ENCODE data around the gene PCSK4.
"Not testable (repeated sequence)": the region's sequence is repeated elsewhere in the genome, so short reads cannot be mapped to it uniquely, and the experiment has no call there.

The PCSK4 gene

DNA sequence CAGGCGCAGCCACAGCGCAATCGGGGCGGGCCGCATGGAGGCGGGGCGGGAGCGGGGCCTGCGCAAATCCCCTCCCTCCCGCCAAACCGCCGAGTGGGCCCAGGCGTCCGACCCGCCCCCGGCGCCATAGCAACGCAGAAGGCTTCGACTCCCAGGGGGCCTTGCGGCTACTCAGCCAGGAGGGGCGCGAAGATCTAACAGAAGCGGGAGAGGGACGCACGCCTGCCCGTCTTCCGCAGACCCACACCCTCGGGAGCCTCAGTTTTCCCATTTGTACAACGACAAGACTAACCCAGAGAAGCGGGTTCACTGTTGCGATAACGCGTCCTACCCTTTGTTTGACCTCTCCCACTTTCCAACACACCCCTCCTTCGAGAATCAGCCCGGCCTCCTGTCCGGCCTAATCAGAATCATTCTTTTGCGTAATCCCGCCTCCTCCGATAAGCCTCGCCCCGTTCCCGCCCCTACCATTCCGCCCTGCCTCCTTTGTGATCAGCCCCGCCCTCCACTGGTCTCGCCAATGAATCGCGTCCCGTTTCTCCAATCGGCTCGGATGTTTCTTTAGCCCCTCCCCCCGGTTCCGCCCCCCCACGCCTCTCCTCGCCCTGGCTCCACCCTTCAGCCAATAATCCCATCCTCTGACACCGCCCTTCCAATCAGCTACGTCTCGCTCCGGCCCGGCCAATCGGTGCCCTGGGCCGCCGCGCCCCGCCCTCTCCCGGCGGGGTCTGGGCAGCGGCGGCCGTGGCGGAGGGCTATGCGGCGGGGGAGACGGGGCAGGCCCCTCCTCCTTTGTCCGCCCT lies at the start of gene PCSK4:
Gene PCSK4 (minus strand): TSS at position 40 of the 803 bp plus-strand sequence. CDS start 4 bp downstream, at position 36.
- in situ Hi-C loops (cut with MboI; ENCODE audit: low pct_unique_long_range_greater_than_20kb, low sequenced_read_pairs, unreplicated experiment), result no loop called here
- TF ChIP-seq, protein P1, sequence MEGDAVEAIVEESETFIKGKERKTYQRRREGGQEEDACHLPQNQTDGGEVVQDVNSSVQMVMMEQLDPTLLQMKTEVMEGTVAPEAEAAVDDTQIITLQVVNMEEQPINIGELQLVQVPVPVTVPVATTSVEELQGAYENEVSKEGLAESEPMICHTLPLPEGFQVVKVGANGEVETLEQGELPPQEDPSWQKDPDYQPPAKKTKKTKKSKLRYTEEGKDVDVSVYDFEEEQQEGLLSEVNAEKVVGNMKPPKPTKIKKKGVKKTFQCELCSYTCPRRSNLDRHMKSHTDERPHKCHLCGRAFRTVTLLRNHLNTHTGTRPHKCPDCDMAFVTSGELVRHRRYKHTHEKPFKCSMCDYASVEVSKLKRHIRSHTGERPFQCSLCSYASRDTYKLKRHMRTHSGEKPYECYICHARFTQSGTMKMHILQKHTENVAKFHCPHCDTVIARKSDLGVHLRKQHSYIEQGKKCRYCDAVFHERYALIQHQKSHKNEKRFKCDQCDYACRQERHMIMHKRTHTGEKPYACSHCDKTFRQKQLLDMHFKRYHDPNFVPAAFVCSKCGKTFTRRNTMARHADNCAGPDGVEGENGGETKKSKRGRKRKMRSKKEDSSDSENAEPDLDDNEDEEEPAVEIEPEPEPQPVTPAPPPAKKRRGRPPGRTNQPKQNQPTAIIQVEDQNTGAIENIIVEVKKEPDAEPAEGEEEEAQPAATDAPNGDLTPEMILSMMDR (IDR thresholded peaks at IDR 0.05; ENCODE audit: extremely low read depth, insufficient read depth, missing control alignments), result no peak
- DNase-seq (ENCODE audit: low spot score), result peak; percentile 99

DNA sequence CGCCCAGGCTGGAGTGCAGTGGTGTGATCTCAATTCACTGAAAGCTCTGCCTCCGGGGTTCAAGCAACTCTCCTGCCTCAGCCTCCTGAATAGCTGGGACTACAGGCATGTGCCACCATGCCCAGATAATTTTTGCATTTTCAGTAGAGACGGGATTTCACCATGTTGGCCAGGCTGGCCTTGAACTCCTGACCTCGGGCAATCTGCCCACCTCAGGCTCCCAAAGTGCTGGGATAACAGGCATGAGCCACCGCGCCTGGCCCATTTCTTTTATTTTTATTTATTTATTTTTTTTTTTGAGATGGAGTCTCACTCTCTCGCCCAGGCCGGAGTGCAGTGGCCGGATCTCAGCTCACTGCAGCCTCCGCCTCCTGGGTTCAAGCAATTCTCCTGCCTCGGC lies 49.6 kb upstream of the PCSK4 start:
- DNase-seq (ENCODE audit: low spot score), result not testable (repeated sequence)
- in situ Hi-C loops (cut with MboI; ENCODE audit: low pct_unique_long_range_greater_than_20kb, low sequenced_read_pairs, unreplicated experiment), result loop anchor here (10.0 kb wide), 1 partner anchor 235 kb away; no protein-coding TSS in a partner anchor

DNA sequence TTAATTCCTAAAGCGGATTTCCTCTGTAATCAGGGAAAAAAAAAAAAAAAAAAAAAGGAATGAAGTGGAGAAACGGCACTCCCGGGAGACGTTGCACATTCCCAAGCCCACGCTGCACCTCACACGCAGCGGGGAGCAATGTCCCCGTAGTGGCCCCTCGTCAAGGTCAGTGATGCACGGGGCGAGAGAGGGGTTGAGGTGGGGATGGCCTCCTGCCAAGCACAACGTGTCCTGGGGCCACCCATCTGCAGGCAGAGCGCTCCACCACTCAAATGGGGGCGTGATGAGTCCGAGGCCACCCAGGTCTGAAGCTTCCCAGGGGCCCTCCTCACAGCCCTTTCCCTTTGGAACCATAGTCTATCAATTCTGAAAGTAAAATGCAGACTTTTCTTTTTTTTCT lies 48.8 kb upstream of the PCSK4 start:
- in situ Hi-C loops (cut with MboI; ENCODE audit: low pct_unique_long_range_greater_than_20kb, low sequenced_read_pairs, unreplicated experiment), result no loop called here
- TF ChIP-seq, protein P1 (IDR thresholded peaks at IDR 0.05; ENCODE audit: extremely low read depth, insufficient read depth, missing control alignments), result no peak
- no peak for DNase-seq (ENCODE audit: low spot score)

DNA sequence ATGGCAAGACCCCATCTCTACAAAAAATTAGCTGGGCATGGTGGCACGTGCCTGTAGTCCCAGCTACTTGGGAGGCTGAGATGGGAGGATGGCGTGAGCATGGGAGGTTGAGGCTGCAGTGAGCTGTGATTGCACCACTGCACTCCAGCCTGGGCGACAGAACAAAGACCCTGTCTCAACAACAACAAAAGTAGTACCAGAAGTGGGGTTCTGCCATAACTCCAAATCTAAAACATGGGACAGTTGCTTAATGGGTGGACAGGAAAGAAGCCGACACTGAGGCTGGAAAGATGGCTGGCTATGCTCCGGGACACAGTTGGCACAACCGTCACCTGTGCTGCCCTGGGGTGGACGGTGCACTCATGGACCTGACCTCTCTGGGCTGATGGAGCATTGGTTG lies 45.5 kb upstream of the PCSK4 start:
- in situ Hi-C loops (cut with MboI; ENCODE audit: low pct_unique_long_range_greater_than_20kb, low sequenced_read_pairs, unreplicated experiment); DNase-seq (ENCODE audit: low spot score): not testable (repeated sequence)

DNA sequence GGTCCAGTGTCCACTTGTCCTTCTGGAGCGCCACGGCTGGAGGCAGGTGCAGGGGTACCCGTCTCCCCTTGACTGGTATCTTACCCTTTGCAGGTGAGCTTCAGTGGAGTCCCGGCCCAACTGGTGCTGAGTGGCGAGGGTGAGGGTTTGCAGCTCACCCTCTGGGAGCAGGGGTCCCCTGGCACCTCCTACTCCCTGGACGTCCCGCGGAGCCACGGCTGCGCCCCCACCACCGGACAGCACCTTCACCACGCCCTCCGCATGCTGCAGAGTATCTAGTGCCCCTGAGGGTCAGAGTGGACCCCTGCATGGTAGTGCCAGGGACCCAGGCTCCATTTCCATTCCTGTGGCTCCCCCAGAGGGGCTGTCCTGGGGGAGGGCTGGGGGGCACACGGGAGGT lies 44.8 kb upstream of the PCSK4 start:
- in situ Hi-C loops (cut with MboI; ENCODE audit: low pct_unique_long_range_greater_than_20kb, low sequenced_read_pairs, unreplicated experiment), result no loop called here
- DNase-seq (ENCODE audit: low spot score), result no peak
- TF ChIP-seq, protein P1 (IDR thresholded peaks at IDR 0.05; ENCODE audit: extremely low read depth, insufficient read depth, missing control alignments), result no peak

DNA sequence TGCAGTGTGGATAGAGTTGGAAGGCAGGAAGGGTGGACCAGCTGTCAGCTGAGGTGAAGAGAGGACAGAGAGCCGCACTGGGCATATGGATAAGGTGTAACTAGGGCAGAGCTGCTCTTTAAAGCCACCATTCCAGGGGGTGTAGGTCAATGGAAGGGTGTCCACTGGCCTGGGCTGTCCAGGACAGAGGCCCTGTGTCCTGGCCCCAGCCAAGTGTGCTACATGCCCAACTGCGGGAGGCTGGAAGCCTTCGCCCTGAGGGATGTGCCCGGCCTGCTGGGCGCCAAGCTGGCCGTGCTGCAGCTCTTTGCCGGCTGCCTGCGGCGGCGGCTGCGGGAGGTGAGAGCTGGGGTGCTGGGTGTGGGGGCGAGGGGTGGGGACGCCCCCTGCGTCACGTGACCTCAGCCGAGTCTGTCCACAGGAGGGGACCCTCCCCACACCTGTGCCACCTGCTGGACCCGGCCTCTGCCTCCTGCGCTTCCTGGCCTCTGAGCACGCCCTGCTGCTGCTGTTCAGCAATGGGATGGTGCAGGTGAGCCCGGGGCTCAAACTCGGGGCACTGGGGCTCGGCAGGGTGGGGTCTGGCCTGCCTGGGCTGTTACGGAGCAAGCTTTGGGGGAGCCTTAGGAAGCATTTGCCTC lies 43.5 kb upstream of the PCSK4 start:
- no peak for DNase-seq (ENCODE audit: low spot score)
- in situ Hi-C loops (cut with MboI; ENCODE audit: low pct_unique_long_range_greater_than_20kb, low sequenced_read_pairs, unreplicated experiment), result no loop called here
- TF ChIP-seq, protein P1 (IDR thresholded peaks at IDR 0.05; ENCODE audit: extremely low read depth, insufficient read depth, missing control alignments), result no peak

DNA sequence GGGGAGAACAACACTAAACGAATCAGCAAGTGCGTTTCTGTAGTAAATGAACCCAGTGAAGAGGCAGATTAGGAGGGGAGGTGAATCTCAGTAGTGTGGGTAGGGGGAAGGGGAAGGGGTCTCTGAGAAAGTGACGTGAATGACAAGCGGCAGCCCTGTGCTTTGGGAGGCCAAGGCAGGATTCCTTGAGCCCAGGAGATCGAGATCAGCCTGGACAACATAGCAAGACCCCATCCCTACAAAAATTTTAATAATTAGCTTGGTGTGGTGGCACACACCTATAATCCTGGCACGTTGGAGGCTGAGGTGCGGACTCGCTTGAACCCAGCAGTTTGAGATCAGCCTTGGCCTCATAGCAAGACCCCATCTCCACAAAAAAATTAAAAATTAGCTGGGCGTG lies 41.9 kb upstream of the PCSK4 start:
- TF ChIP-seq, protein P1 (IDR thresholded peaks at IDR 0.05; ENCODE audit: extremely low read depth, insufficient read depth, missing control alignments), result no peak
- no peak for DNase-seq (ENCODE audit: low spot score)
- in situ Hi-C loops (cut with MboI; ENCODE audit: low pct_unique_long_range_greater_than_20kb, low sequenced_read_pairs, unreplicated experiment), result no loop called here
